Osteocyte (in vitro differentiated cells): Measurements from ENCODE around the gene FAAP20. TPM values are rescaled to one million over a fixed set of nuclear protein-coding genes. Genes with fewer than 3 reads are reported as not detected.

Experiments used
- DNase-seq: peaks from one replicate; pipeline ENCODE4 v3.0.0; 2021; ENCODE audit warnings: mixed read lengths; ENCODE audit not compliant: unreplicated experiment; ENCODE audit errors: extremely low spot score
- H3K27ac Mint-ChIP-seq: one replicate; pipeline ENCODE4 v1.8.0; 2021; ENCODE audit warnings: mild to moderate bottlenecking, mixed read lengths; ENCODE audit not compliant: unreplicated experiment
- H3K27me3 Mint-ChIP-seq: one replicate; pipeline ENCODE4 v1.8.0; 2021; ENCODE audit warnings: mixed read lengths; ENCODE audit not compliant: unreplicated experiment
- H3K36me3 Mint-ChIP-seq: one replicate; pipeline ENCODE4 v1.8.0; 2021; ENCODE audit warnings: mixed read lengths; ENCODE audit not compliant: unreplicated experiment
- H3K4me1 Mint-ChIP-seq: one replicate; pipeline ENCODE4 v1.8.0; 2021; ENCODE audit warnings: mixed read lengths; ENCODE audit not compliant: unreplicated experiment
- H3K4me3 Mint-ChIP-seq: one replicate; pipeline ENCODE4 v1.8.0; 2021; ENCODE audit warnings: mild to moderate bottlenecking, moderate library complexity, mixed read lengths; ENCODE audit not compliant: unreplicated experiment
- H3K9me3 Mint-ChIP-seq: one replicate; pipeline ENCODE4 v1.8.0; 2021; ENCODE audit warnings: mixed read lengths; ENCODE audit not compliant: unreplicated experiment
- total RNA-seq: library from RNA; stranded (reverse); gene quantifications from 2 replicates; pipeline ENCODE4 v1.2.1, GENCODE V29; 2021
- TF ChIP-seq, protein P1 (sequence below): fragments of 200-600 bp; sonication (generic); IDR thresholded peaks from 2 replicates; pipeline ENCODE4 v1.5.0; 2021; ENCODE audit warnings: antibody characterized with exemption, mild to moderate bottlenecking, moderate library complexity

Gene FAAP20
- total RNA-seq, 1 donor from 2014 or later = 90.4 TPM

DNA sequence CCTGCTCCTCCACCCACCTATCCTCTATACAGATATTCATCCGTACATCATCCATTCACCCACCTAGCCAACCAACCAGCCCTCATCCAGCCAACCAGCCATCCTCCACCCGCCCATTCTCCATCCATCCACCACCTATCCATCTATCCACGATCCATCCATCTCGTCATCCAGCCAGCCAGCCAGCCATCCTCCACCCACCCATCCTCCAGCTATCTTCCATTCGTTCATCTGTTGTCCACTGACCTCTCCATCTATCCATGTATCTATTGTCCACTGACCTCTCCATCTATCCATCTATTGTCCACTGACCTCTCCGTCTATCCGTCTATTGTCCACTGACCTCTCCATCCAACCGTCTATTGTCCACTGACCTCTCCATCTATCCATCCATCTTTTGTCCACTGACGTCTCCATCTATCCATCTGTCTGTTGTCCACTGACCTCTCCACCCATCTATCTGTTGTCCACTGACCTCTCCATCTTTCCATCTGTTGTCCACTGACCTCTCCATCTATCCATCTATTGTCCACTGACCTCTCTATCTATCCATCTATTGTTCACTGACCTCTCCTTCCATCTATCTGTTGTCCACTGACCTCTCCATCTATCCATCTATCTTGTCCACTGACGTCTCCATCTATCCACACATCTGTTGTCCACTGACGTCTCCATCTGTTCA is 47.6 kb downstream of the FAAP20 start:
- H3K27me3 Mint-ChIP-seq = no peaks in the 10 kb centered on the region
- H3K27ac Mint-ChIP-seq = no peak overlapping the region
- no peak for DNase-seq
- no peaks in the 10 kb centered on the region for H3K4me1 Mint-ChIP-seq
- no peak overlapping the region for H3K4me3 Mint-ChIP-seq
- TF ChIP-seq, protein P1, sequence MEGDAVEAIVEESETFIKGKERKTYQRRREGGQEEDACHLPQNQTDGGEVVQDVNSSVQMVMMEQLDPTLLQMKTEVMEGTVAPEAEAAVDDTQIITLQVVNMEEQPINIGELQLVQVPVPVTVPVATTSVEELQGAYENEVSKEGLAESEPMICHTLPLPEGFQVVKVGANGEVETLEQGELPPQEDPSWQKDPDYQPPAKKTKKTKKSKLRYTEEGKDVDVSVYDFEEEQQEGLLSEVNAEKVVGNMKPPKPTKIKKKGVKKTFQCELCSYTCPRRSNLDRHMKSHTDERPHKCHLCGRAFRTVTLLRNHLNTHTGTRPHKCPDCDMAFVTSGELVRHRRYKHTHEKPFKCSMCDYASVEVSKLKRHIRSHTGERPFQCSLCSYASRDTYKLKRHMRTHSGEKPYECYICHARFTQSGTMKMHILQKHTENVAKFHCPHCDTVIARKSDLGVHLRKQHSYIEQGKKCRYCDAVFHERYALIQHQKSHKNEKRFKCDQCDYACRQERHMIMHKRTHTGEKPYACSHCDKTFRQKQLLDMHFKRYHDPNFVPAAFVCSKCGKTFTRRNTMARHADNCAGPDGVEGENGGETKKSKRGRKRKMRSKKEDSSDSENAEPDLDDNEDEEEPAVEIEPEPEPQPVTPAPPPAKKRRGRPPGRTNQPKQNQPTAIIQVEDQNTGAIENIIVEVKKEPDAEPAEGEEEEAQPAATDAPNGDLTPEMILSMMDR = no peak
- H3K36me3 Mint-ChIP-seq = no peaks in the 10 kb centered on the region
- H3K9me3 Mint-ChIP-seq = no peaks in the 10 kb centered on the region

DNA sequence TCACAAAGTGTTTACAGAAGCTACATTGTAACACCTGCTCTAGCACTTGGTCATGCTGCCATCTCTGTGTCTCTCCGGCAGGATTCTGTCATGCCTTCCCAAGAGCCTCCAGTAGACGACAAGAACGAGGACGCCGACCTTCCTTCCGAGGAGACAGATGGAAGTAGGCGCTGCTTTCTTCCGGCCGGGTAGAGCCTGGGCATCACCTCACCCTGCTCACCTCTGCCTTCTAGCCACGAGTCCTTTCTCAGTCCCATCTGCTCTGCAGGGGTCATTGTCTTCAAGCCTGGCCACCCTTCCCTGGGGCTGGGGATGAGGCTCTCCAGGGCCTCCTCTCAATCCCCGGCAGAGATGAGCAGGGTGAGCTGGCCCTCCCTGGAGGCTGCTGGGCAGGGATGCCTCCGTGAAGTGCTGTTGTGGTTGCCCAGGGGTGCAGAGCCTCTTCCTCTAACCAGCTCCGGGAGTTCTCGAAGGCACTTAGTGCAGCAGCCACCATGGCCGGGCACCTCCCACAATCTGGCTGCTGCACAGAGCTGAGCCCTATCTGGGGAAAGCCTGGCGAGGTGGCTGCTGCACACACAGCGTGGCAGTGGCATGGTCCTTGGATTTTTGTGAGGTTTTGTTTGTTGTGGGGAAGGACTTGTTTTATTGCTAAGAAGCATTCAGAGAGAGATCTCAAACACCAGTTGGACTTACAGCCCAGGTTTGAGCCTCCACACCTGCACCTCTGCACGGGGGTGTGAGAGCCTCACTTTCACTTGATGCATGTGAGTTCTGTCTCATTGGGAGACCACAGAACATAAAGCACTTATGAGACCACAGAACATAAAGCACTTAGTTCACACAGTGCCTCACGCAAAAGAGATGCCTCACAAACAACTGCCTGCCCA is 48.4 kb downstream of the FAAP20 start:
- Mint-ChIP-seq H3K4me3 (no peak overlapping the region), H3K36me3 (no peaks in the 10 kb centered on the region), H3K27ac (no peak overlapping the region), H3K27me3 (no peaks in the 10 kb centered on the region), H3K9me3 (no peaks in the 10 kb centered on the region), H3K4me1 (no peaks in the 10 kb centered on the region)
- no peak for DNase-seq
- TF ChIP-seq, protein P1 = no peak

DNA sequence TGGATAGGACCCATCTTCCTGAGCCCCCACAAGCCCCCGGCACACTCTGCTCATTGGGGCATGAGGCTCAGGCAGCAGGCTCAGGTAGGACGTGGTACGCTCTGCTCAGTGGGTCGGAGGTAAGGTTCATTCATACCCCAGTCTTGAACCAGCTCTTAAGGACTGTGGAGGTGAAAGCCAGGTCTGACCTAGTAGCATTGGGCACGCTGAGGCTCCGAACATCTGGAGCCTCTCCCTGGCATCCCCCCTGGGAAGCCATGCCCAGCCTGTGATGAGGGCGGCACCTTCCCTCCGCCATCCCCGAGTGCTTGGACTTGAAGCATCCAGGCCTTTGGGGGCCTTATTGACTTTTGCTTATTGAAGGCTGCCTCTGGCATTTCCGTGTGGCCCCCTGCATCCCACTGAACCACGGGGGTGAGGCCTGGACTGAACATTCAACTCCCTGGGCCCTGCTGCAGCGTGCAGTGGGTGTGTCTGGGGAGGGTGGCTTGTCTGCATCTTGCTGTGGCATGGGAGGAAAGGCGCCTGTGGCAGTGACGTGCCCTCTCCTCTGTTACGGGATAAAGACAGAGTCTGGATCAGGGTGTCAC is 50.0 kb downstream of the FAAP20 start:
- no peak overlapping the region for H3K27ac Mint-ChIP-seq
- H3K27me3 Mint-ChIP-seq = no peaks in the 10 kb centered on the region
- H3K9me3 Mint-ChIP-seq = no peaks in the 10 kb centered on the region
- no peak for DNase-seq
- peaks cover 7% of the 10 kb centered on the region for H3K4me1 Mint-ChIP-seq
- H3K36me3 Mint-ChIP-seq = no peaks in the 10 kb centered on the region
- H3K4me3 Mint-ChIP-seq = no peak overlapping the region
- TF ChIP-seq, protein P1 = no peak

GRCh38 chr1:2143814-2144500 is 50.6 kb downstream of the FAAP20 start:
- no peak overlapping the region for H3K27ac Mint-ChIP-seq
- no peaks in the 10 kb centered on the region for H3K27me3 Mint-ChIP-seq
- H3K36me3 Mint-ChIP-seq = no peaks in the 10 kb centered on the region

More at GRCh38 chr1:2143814-2144500, 50.6 kb downstream of the FAAP20 start:
- Mint-ChIP-seq H3K9me3 (no peaks in the 10 kb centered on the region), H3K4me1 (peaks cover 7% of the 10 kb centered on the region), H3K4me3 (no peak overlapping the region)
- TF ChIP-seq, protein P1 = no peak
- no peak for DNase-seq
